B cell (primary cell): ENCODE data around the gene PDZD2. TPM values are rescaled to one million over a fixed set of nuclear protein-coding genes. Genes with fewer than 3 reads are reported as not detected.

Experiments used
- ATAC-seq: fragments of 200-7000 bp; cut with Tn5 transposase; one replicate; pipeline ENCODE4 v1.10.0; 2021; ENCODE audit warnings: low read depth, mild to moderate bottlenecking, moderate number of reproducible peaks, moderate library complexity
- CTCF ChIA-PET: fragments of 350-600 bp; sonication (Branson Sonifier 250); formaldehyde crosslinking; loops from one replicate; lab custom pipeline; 2021; ENCODE audit warnings: antibody characterized with exemption, inconsistent platforms; lab: Charles Lee
- POLR2A ChIA-PET: fragments of 350-600 bp; sonication (Branson Sonifier 250); formaldehyde crosslinking; loops from one replicate; lab custom pipeline; 2021; ENCODE audit warnings: antibody characterized with exemption; lab: Charles Lee
- DNase-seq: peaks from one replicate; pipeline ENCODE4 v3.0.0; 2013
- H2AFZ ChIP-seq: 2 replicates; pipeline ENCODE4 v1.6.1; 2012; ENCODE audit warnings: mild to moderate bottlenecking, low read depth, low read length; ENCODE audit not compliant: insufficient read depth, poor library complexity, severe bottlenecking
- H3K27ac ChIP-seq, 2 donors: 1 replicate in 1 of 2; 2 replicates in 1 of 2; pipeline ENCODE4 v1.5.1; 2012 to 2013; ENCODE audit warnings: low read length in 2 of 2, mild to moderate bottlenecking in 2 of 2, moderate library complexity in 1 of 2
- H3K27me3 ChIP-seq, 4 experiments: fragments of 200-600 bp in 1 of 4; sonication (generic) in 1 of 4; replicated peaks in 1 of 4; 1 replicate in 2 of 4; 2 replicates in 2 of 4; pipeline versions ENCODE4 v1.6.1 to v1.7.0; 2013 to 2016; ENCODE audit warnings: low read length in 3 of 4, mild to moderate bottlenecking in 2 of 4, mixed read lengths in 1 of 4, moderate library complexity in 1 of 4; ENCODE audit not compliant: insufficient read depth in 4 of 4, control insufficient read depth in 3 of 4; ENCODE audit errors: control extremely low read depth in 1 of 4
- H3K36me3 ChIP-seq, 2 experiments: replicated peaks in 1 of 2; 1 replicate in 1 of 2; 2 replicates in 1 of 2; pipeline versions ENCODE4 v1.6.1 to v1.7.1; 2013; ENCODE audit warnings: low read length in 1 of 2; ENCODE audit not compliant: insufficient read depth in 2 of 2, control insufficient read depth in 1 of 2; ENCODE audit errors: control extremely low read depth in 1 of 2, extremely low read depth in 1 of 2
- H3K4me1 ChIP-seq, 2 donors: fragments of 200-600 bp in 1 of 2; sonication (generic) in 1 of 2; 1 replicate in 1 of 2; 2 replicates in 1 of 2; pipeline versions ENCODE4 v1.5.1 to v1.6.1; 2013 to 2017; ENCODE audit warnings: low read length in 2 of 2; ENCODE audit not compliant: control insufficient read depth in 2 of 2, insufficient read depth in 2 of 2
- H3K4me2 ChIP-seq: replicated peaks from 2 replicates; pipeline ENCODE3; 2012; ENCODE audit warnings: mild to moderate bottlenecking, low read depth, low read length; ENCODE audit not compliant: poor library complexity, severe bottlenecking
- H3K4me3 ChIP-seq, 5 experiments: fragments of 200-600 bp in 1 of 5; sonication (generic) in 1 of 5; 1 replicate in 3 of 5; 2 replicates in 2 of 5; pipeline versions ENCODE4 v1.5.1 to v1.7.0; 2011 to 2016; ENCODE audit warnings: low read length in 4 of 5, mild to moderate bottlenecking in 4 of 5, low read depth in 2 of 5, control low read depth in 1 of 5, moderate library complexity in 1 of 5; ENCODE audit not compliant: insufficient read depth in 1 of 5; ENCODE audit errors: control extremely low read depth in 1 of 5, extremely low read depth in 1 of 5
- H3K79me2 ChIP-seq: fragments of 200-600 bp; sonication (generic); one replicate; pipeline ENCODE4 v1.6.0; 2016; ENCODE audit warnings: low read length; ENCODE audit not compliant: control insufficient read depth, insufficient read depth
- H3K9ac ChIP-seq: fragments of 200-600 bp; sonication (generic); 2 replicates; pipeline ENCODE4 v1.6.1; 2017; ENCODE audit warnings: mild to moderate bottlenecking, low read length, moderate library complexity
- H3K9me3 ChIP-seq, 3 donors: one replicate each; pipeline versions ENCODE4 v1.6.1 to v1.7.1; 2013; ENCODE audit warnings: low read length in 2 of 3; ENCODE audit not compliant: control insufficient read depth in 2 of 3, insufficient read depth in 1 of 3; ENCODE audit errors: control extremely low read depth in 1 of 3
- H4K20me1 ChIP-seq: 2 replicates; pipeline ENCODE4 v1.6.0; 2012; ENCODE audit warnings: mild to moderate bottlenecking, low read length; ENCODE audit not compliant: insufficient read depth, control insufficient read depth, poor library complexity, severe bottlenecking
- H3K27ac Mint-ChIP-seq: one replicate; pipeline ENCODE4 v1.8.0; 2021; ENCODE audit warnings: mixed read lengths
- H3K27me3 Mint-ChIP-seq: one replicate; pipeline ENCODE4 v1.8.0; 2021; ENCODE audit warnings: mixed read lengths
- H3K4me1 Mint-ChIP-seq: one replicate; pipeline ENCODE4 v1.8.0; 2021; ENCODE audit warnings: mixed read lengths
- H3K4me3 Mint-ChIP-seq: one replicate; pipeline ENCODE4 v1.8.0; 2021; ENCODE audit warnings: mixed read lengths
- H3K9me3 Mint-ChIP-seq: one replicate; pipeline ENCODE4 v1.8.0; 2022; ENCODE audit warnings: mixed read lengths; ENCODE audit not compliant: insufficient read depth
- EZH2 ChIP-seq: IDR thresholded peaks from 2 replicates; pipeline ENCODE4 v1.6.1; 2012; ENCODE audit warnings: borderline replicate concordance, low read depth, mild to moderate bottlenecking, moderate library complexity, low read length; ENCODE audit not compliant: insufficient read depth, poor library complexity, severe bottlenecking
- WGBS: methylation state at CpG from one replicate; pipeline ENCODE4 v1.1.5; 2013; ENCODE audit warnings: missing lambda C conversion rate; ENCODE audit not compliant: insufficient coverage; 5-methylcytosine and 5-hydroxymethylcytosine counted together
- intact Hi-C: fragments of 100-400 bp; cut with micrococcal nuclease; formaldehyde crosslinking; loops from one replicate; pipeline ENCODE4 v1.10.0; 2022
- polyA plus RNA-seq: library from polyadenylated mRNA; depleted of rRNA; stranded (reverse); fragments of >200 nt; gene quantifications from 2 replicates; pipeline ENCODE4 v1.2.3, GENCODE V29; 2012
- total RNA-seq, 2 donors: library from RNA; stranded (reverse); fragments of 120-200 nt in 1 of 2; gene quantifications; 1 replicate in 1 of 2; 2 replicates in 1 of 2; pipeline versions ENCODE4 v1.2.3 to v1.2.4, GENCODE V29; 2013 to 2022
- TF ChIP-seq, protein P1 (sequence below): fragments of 200-600 bp; IDR thresholded peaks from one replicate; pipeline ENCODE4 v1.8.0; 2022; ENCODE audit warnings: antibody characterized with exemption, mild to moderate bottlenecking

PDZD2 gene
- total and polyA plus RNA-seq, 2 donors (not counting 1 experiment from before 2014, with no cell fraction given): not detected

DNA sequence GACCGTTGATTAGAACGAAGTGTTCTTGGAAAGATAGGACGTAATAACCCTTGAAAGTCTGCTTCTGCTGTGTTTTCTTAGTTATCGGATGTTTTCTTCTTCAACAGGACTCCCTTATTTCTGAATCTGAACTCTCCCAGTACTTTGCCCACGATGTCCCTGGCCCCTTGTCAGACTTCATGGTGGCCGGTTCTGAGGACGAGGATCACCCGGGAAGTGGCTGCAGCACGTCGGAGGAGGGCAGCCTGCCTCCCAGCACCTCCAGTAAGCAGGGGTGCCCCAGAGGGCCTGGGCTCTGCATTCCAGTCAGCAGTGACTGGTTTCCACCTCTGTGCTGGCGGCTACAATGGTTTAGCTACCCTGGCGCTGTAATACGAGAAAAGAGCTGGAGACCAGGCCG, 433.1 kb downstream of the PDZD2 start:
- no peak overlapping the region for H3K9ac ChIP-seq
- H3K27me3 Mint-ChIP-seq: no peaks in the 10 kb centered on the region
- no peaks in the 10 kb centered on the region for H3K36me3 ChIP-seq

DNA sequence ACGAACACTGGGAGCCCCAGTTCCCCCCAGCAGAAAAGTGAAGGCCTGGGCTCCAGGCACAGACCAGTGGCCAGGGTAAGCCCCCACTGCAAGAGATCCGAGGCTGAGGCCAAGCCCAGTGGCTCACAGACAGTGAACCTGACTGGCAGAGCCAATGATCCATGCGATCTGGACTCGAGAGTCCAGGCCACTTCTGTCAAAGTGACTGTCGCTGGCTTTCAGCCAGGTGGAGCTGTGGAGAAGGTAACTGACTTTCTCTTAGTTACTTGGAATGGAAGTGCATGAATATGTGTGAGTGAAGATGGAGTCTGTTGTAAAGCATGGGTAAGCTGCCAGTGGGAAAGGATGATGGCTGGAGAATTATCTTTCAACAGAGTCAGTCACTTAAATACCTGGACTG, 435.5 kb downstream of the PDZD2 start:
- Mint-ChIP-seq H3K27me3 (peaks cover 2% of the 10 kb centered on the region), H3K4me3 (no peak overlapping the region), H3K27ac (no peak overlapping the region), H3K9me3 (no peaks in the 10 kb centered on the region), H3K4me1 (no peaks in the 10 kb centered on the region)
- intact Hi-C loops: no loop called here
- Histone ChIP-seq H4K20me1 (no peaks in the 10 kb centered on the region), H3K36me3 (no peaks in the 10 kb centered on the region), H3K9me3 (no peaks in the 10 kb centered on the region), H3K9ac (no peak overlapping the region), H3K79me2 (no peaks in the 10 kb centered on the region), H3K4me1 (no peaks in the 10 kb centered on the region), H2AFZ (no peak overlapping the region), H3K27me3 (no peaks in the 10 kb centered on the region), H3K4me3 (no peak overlapping the region), H3K27ac (no peak overlapping the region), H3K4me2 (no peak overlapping the region)
- DNase-seq: no peak
- ChIA-PET POLR2A (no interaction called here), CTCF (interaction anchor here (1.2 kb wide), 1 partner anchor 19 kb away, joined by 4 read pairs; no protein-coding TSS in a partner anchor)
- 79% methylated on average over 5 of the region's 5 CpGs for WGBS
- ATAC-seq: no peak
- TF ChIP-seq, protein P1, sequence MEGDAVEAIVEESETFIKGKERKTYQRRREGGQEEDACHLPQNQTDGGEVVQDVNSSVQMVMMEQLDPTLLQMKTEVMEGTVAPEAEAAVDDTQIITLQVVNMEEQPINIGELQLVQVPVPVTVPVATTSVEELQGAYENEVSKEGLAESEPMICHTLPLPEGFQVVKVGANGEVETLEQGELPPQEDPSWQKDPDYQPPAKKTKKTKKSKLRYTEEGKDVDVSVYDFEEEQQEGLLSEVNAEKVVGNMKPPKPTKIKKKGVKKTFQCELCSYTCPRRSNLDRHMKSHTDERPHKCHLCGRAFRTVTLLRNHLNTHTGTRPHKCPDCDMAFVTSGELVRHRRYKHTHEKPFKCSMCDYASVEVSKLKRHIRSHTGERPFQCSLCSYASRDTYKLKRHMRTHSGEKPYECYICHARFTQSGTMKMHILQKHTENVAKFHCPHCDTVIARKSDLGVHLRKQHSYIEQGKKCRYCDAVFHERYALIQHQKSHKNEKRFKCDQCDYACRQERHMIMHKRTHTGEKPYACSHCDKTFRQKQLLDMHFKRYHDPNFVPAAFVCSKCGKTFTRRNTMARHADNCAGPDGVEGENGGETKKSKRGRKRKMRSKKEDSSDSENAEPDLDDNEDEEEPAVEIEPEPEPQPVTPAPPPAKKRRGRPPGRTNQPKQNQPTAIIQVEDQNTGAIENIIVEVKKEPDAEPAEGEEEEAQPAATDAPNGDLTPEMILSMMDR: no peak
- TF ChIP-seq EZH2: no peak

More for the DNA sequence above, 433.1 kb downstream of the PDZD2 start:
- no peak overlapping the region for H3K4me3 Mint-ChIP-seq
- ATAC-seq (no peak), DNase-seq (no peak)
- TF ChIP-seq EZH2: no peak
- TF ChIP-seq, protein P1: no peak
- Histone ChIP-seq H3K4me3 (no peak overlapping the region), H3K27ac (no peak overlapping the region), H3K4me1 (no peaks in the 10 kb centered on the region), H3K27me3 (no peaks in the 10 kb centered on the region), H4K20me1 (no peaks in the 10 kb centered on the region), H2AFZ (no peak overlapping the region), H3K9me3 (no peaks in the 10 kb centered on the region), H3K79me2 (no peaks in the 10 kb centered on the region), H3K4me2 (no peak overlapping the region)
- ChIA-PET CTCF (no interaction called here), POLR2A (no interaction called here)
- H3K9me3 Mint-ChIP-seq: no peaks in the 10 kb centered on the region
- intact Hi-C loops: no loop called here
- 97% methylated on average over 14 of the region's 14 CpGs for WGBS
- H3K4me1 Mint-ChIP-seq: no peaks in the 10 kb centered on the region
- H3K27ac Mint-ChIP-seq: no peak overlapping the region
